Osteoblast (primary cell): ENCODE data around the gene FXYD6. TPM values are rescaled to one million over a fixed set of nuclear protein-coding genes. Genes with fewer than 3 reads are reported as not detected.

Experiments used
- DNase-seq: peaks from one replicate; pipeline ENCODE4 v3.0.0; 2011; ENCODE audit warnings: low spot score, mixed read lengths; ENCODE audit not compliant: insufficient read length; ENCODE audit errors: missing footprints
- H2AFZ ChIP-seq: 2 replicates; pipeline ENCODE4 v1.6.0; 2011; ENCODE audit warnings: mild to moderate bottlenecking, low read length
- H3K27ac ChIP-seq: 2 replicates; pipeline ENCODE4 v1.5.1; 2011; ENCODE audit warnings: mild to moderate bottlenecking, low read depth, low read length, moderate library complexity
- H3K27me3 ChIP-seq: 2 replicates; pipeline ENCODE4 v1.6.0; 2012; ENCODE audit warnings: mild to moderate bottlenecking, control low read depth, inconsistent platforms, low read length, moderate library complexity; ENCODE audit not compliant: insufficient read depth
- H3K36me3 ChIP-seq: 2 replicates; pipeline ENCODE4 v1.5.1; 2011; ENCODE audit warnings: mild to moderate bottlenecking, low read length, control low read depth, moderate library complexity; ENCODE audit not compliant: insufficient read depth
- H3K4me1 ChIP-seq: 2 replicates; pipeline ENCODE4 v1.5.1; 2011; ENCODE audit warnings: mild to moderate bottlenecking, low read length, control low read depth, moderate library complexity; ENCODE audit not compliant: insufficient read depth
- H3K4me2 ChIP-seq: 2 replicates; pipeline ENCODE4 v1.6.0; 2011; ENCODE audit warnings: mild to moderate bottlenecking, low read length; ENCODE audit not compliant: insufficient read depth
- H3K4me3 ChIP-seq: fragments of 200-600 bp; sonication (generic); 3 replicates; pipeline ENCODE4 v1.5.1; 2012; ENCODE audit warnings: mild to moderate bottlenecking, low read length, inconsistent platforms; ENCODE audit not compliant: insufficient read depth
- H3K79me2 ChIP-seq: 2 replicates; pipeline ENCODE4 v1.6.0; 2012; ENCODE audit warnings: mild to moderate bottlenecking, low read length, control low read depth, inconsistent platforms; ENCODE audit not compliant: insufficient read depth
- H3K9me3 ChIP-seq: 2 replicates; pipeline ENCODE4 v1.5.1; 2011; ENCODE audit warnings: low read depth, low read length, control low read depth
- H4K20me1 ChIP-seq: 2 replicates; pipeline ENCODE4 v1.6.0; 2012; ENCODE audit warnings: mild to moderate bottlenecking, low read length, control low read depth; ENCODE audit not compliant: insufficient read depth
- total RNA-seq: library from RNA; depleted of rRNA; stranded (reverse); fragments of >200 nt; gene quantifications from 2 replicates; pipeline ENCODE4 v1.2.3, GENCODE V29; 2012
- TF ChIP-seq, protein P1 (sequence below): IDR thresholded peaks from 2 replicates; pipeline ENCODE4 v1.5.1; 2011; ENCODE audit warnings: mild to moderate bottlenecking, low read depth, low read length, moderate library complexity; ENCODE audit errors: extremely low read depth

Gene FXYD6
- total RNA-seq, 1 donor = not detected

DNA sequence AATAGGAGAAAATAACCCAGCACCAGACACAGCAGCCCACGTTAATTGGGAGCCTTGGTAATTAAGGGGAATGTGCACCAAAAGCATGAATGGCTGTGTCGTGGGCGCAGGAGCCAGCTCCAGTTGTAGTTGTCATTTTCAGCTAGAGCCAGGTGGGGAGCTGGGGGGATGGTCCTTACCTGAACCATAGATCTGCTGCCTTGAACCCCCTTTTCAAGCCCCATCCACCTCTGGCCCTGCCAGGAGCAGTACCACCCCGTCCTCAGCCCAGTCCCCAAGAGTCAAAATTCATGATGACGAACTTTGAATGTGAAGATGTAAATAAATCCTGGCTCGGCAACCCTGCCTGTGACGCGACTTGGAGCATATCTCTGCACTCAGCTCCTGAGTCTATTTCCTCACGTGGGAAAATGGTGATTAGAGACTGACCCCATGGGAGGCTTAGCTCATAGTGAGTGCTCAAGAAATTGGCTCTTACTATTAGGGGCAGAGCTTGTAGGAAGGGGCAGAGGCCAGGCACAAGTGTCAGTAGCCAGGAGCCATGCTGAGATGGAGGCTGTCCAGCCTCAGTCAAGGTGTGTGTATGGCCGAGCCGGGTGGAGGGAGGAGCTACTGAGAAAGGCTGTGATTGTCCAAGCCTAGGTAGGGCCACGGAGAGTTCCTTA, 794 bp upstream of the FXYD6 start:
- Histone ChIP-seq H3K79me2 (no peaks in the 10 kb centered on the region), H3K27me3 (peaks cover 41% of the 10 kb centered on the region), H3K36me3 (no peaks in the 10 kb centered on the region), H4K20me1 (no peaks in the 10 kb centered on the region), H3K4me1 (no peaks in the 10 kb centered on the region), H3K9me3 (no peaks in the 10 kb centered on the region), H2AFZ (no peak overlapping the region), H3K4me2 (no peak overlapping the region), H3K27ac (no peak overlapping the region), H3K4me3 (no peak overlapping the region)
- TF ChIP-seq, protein P1, sequence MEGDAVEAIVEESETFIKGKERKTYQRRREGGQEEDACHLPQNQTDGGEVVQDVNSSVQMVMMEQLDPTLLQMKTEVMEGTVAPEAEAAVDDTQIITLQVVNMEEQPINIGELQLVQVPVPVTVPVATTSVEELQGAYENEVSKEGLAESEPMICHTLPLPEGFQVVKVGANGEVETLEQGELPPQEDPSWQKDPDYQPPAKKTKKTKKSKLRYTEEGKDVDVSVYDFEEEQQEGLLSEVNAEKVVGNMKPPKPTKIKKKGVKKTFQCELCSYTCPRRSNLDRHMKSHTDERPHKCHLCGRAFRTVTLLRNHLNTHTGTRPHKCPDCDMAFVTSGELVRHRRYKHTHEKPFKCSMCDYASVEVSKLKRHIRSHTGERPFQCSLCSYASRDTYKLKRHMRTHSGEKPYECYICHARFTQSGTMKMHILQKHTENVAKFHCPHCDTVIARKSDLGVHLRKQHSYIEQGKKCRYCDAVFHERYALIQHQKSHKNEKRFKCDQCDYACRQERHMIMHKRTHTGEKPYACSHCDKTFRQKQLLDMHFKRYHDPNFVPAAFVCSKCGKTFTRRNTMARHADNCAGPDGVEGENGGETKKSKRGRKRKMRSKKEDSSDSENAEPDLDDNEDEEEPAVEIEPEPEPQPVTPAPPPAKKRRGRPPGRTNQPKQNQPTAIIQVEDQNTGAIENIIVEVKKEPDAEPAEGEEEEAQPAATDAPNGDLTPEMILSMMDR = no peak
- DNase-seq = no peak

DNA sequence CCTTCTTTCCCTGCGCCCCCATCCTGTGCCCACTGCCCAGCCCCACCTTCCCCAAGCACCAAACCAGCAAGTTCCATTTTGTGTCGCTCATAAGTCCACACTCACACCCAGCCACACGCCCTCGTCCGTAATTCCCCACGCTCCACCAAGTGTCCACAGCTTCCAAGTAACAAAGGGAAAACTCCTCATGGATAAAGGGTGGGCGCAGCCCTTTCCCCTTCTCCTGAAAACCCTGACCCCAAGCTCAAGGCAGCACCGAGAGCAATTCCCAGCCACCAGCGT, 458 bp downstream of the FXYD6 start:
- Histone ChIP-seq H2AFZ (no peak overlapping the region), H3K79me2 (no peaks in the 10 kb centered on the region), H3K27ac (no peak overlapping the region), H3K4me3 (no peak overlapping the region), H3K9me3 (no peaks in the 10 kb centered on the region), H3K27me3 (peaks cover 43% of the 10 kb centered on the region), H3K36me3 (no peaks in the 10 kb centered on the region), H3K4me2 (no peak overlapping the region), H3K4me1 (no peaks in the 10 kb centered on the region), H4K20me1 (no peaks in the 10 kb centered on the region)
- TF ChIP-seq, protein P1 = no peak
- no peak for DNase-seq

DNA sequence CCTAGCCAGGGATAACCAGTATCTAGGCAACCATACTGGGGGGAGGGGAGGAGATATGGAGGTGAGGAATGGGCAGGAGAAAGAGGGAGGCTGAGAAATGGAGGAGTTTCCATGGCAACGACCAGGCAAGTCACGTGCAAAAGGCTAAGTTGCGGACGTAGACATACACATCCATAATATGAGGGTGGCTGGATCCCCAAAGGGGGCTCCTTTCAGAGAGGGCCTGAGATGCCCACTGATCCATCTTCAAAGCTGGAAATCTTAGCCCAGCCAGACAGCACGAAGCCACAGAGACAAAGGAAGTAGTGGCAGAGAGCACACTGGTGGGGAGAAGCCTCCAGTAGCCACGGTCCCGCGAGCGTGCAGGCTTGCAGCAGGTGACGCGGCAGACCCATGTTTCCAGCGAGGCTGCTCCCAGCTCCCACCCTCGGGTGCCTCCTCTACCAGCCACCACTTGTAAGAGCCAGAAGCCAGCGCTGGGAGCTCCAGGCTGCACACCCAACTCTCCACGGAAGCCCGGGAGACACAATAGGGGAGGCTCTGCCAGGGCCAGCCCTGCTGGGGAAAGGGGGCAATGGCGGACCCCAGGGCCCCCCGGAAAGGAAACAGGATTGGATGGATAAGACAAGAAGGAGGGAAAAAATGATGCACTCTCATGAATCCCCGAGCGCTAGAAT, 938 bp downstream of the FXYD6 start:
- no peak overlapping the region for H3K4me2 ChIP-seq
- no peaks in the 10 kb centered on the region for H3K36me3 ChIP-seq
- H3K79me2 ChIP-seq = no peaks in the 10 kb centered on the region
- H4K20me1 ChIP-seq = no peaks in the 10 kb centered on the region
- no peak overlapping the region for H3K4me3 ChIP-seq
- H2AFZ ChIP-seq = no peak overlapping the region
- no peaks in the 10 kb centered on the region for H3K9me3 ChIP-seq
- TF ChIP-seq, protein P1 = no peak
- DNase-seq = no peak
- peaks cover 43% of the 10 kb centered on the region for H3K27me3 ChIP-seq
- no peaks in the 10 kb centered on the region for H3K4me1 ChIP-seq
- H3K27ac ChIP-seq = no peak overlapping the region

DNA sequence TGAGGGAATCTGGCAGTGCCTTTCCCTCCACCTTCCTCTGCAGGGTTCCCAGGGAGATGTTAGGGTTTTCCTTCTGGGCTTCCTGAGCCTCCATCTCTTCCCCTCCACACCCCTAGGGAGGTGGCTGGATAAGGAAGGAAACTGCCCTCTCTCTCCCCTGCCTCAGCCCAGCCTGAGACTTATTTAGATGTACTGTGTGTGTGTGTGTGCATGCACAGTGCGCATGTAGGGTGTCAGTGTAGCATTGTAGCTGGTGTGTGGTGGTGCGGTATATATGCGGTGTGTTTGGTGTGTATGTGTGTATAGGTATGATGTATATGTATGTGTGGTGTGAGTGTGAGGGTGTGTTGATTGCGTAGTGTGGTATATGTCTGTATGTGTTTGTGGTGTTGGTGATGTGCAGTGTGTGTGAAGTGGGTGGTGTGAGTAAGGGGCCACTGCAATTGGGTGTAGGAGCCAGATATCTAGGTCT, 1.5 kb downstream of the FXYD6 start:
- Histone ChIP-seq H3K36me3 (no peaks in the 10 kb centered on the region), H3K27me3 (peaks cover 43% of the 10 kb centered on the region), H3K27ac (no peak overlapping the region)

More for the DNA sequence above, 1.5 kb downstream of the FXYD6 start:
- Histone ChIP-seq H3K4me3 (no peak overlapping the region), H4K20me1 (no peaks in the 10 kb centered on the region), H3K9me3 (no peaks in the 10 kb centered on the region), H3K79me2 (no peaks in the 10 kb centered on the region), H2AFZ (no peak overlapping the region), H3K4me2 (no peak overlapping the region), H3K4me1 (no peaks in the 10 kb centered on the region)
- TF ChIP-seq, protein P1 = no peak
- DNase-seq = no peak
